ENCODE results near the gene CITED4. TPM values are rescaled to one million over a fixed set of nuclear protein-coding genes. Genes with fewer than 3 reads are reported as not detected.
"Not testable (repeated sequence)": the region's sequence is repeated elsewhere in the genome, so short reads cannot be mapped to it uniquely, and the experiment has no call there.

CITED4 gene
- 2.8 and 3.4 TPM in 2 replicates for total RNA-seq

GRCh38 chr1:40862008-40862863, at the start of gene CITED4:
Gene CITED4, minus strand, starts transcription at chr1:40862363. Its CDS starts 236 bp downstream, at chr1:40862127.
- DNase-seq (ENCODE audit: low read depth in 2 of 2): peak; percentile 79 to 92

GRCh38 chr1:40911105-40911504, 48.9 kb upstream of the CITED4 start:
- no peak for DNase-seq (ENCODE audit: low read depth in 2 of 2)

- no peak for DNase-seq (ENCODE audit: low read depth in 2 of 2)
Measured at GRCh38 chr1:40909281-40909680, 47.1 kb upstream of the CITED4 start.

GRCh38 chr1:40908350-40908749, 46.2 kb upstream of the CITED4 start:
- DNase-seq (ENCODE audit: low read depth in 2 of 2): no peak

- no peak for DNase-seq (ENCODE audit: low read depth in 2 of 2)
Measured at GRCh38 chr1:40907899-40908298, 45.7 kb upstream of the CITED4 start.

- DNase-seq (ENCODE audit: low read depth in 2 of 2): no peak
Measured at GRCh38 chr1:40906781-40907400, 44.7 kb upstream of the CITED4 start.

- DNase-seq (ENCODE audit: low read depth in 2 of 2): no peak
Measured at GRCh38 chr1:40905061-40905460, 42.9 kb upstream of the CITED4 start.

- no peak for DNase-seq (ENCODE audit: low read depth in 2 of 2)
Measured at GRCh38 chr1:40903106-40903505, 40.9 kb upstream of the CITED4 start.

- peak; percentile 39 to 79 for DNase-seq (ENCODE audit: low read depth in 2 of 2)
Measured at GRCh38 chr1:40901886-40902852, 40.0 kb upstream of the CITED4 start.

GRCh38 chr1:40899230-40899870, 37.2 kb upstream of the CITED4 start:
- DNase-seq (ENCODE audit: low read depth in 2 of 2): no peak

- peak in 1 of 2 donors; percentile 78 for DNase-seq (ENCODE audit: low read depth in 2 of 2)
Measured at GRCh38 chr1:40898431-40898901, 36.3 kb upstream of the CITED4 start.

GRCh38 chr1:40897513-40897912, 35.4 kb upstream of the CITED4 start:
- DNase-seq (ENCODE audit: low read depth in 2 of 2): peak in 1 of 2 donors; percentile 64

GRCh38 chr1:40896482-40896881, 34.3 kb upstream of the CITED4 start:
- DNase-seq (ENCODE audit: low read depth in 2 of 2): no peak

- no peak for DNase-seq (ENCODE audit: low read depth in 2 of 2)
Measured at GRCh38 chr1:40895601-40896000, 33.4 kb upstream of the CITED4 start.

GRCh38 chr1:40894858-40895257, 32.7 kb upstream of the CITED4 start:
- not testable (repeated sequence) for DNase-seq (ENCODE audit: low read depth in 2 of 2)

GRCh38 chr1:40894455-40894854, 32.3 kb upstream of the CITED4 start:
- DNase-seq (ENCODE audit: low read depth in 2 of 2): no peak

GRCh38 chr1:40893946-40894345, 31.8 kb upstream of the CITED4 start:
- DNase-seq (ENCODE audit: low read depth in 2 of 2): no peak

GRCh38 chr1:40892354-40892753, 30.2 kb upstream of the CITED4 start:
- DNase-seq (ENCODE audit: low read depth in 2 of 2): no peak

GRCh38 chr1:40890771-40891170, 28.6 kb upstream of the CITED4 start:
- DNase-seq (ENCODE audit: low read depth in 2 of 2): no peak

GRCh38 chr1:40887652-40888051, 25.5 kb upstream of the CITED4 start:
- no peak for DNase-seq (ENCODE audit: low read depth in 2 of 2)

GRCh38 chr1:40887012-40887378, 24.8 kb upstream of the CITED4 start:
- DNase-seq (ENCODE audit: low read depth in 2 of 2): no peak

Measured in dermis microvascular lymphatic vessel endothelial cell (primary cell).